ENCODE data around the gene SERPINA12.

Gene SERPINA12

GRCh38 chr14:94548131-94548998 is 39.1 kb upstream of the SERPINA12 start:
- no peak overlapping the region for H3K4me3 ChIP-seq (ENCODE audit: low read length)
- DNase-seq (ENCODE audit: low read depth) = no peak
- TF ChIP-seq CTCF (IDR thresholded peaks at IDR 0.05; ENCODE audit: insufficient read depth, low read depth, low read length, missing control alignments) = no peak

- DNase-seq (ENCODE audit: low read depth) = no peak
- no peak overlapping the region for H3K4me3 ChIP-seq (ENCODE audit: low read length)
- no peak for TF ChIP-seq CTCF (IDR thresholded peaks at IDR 0.05; ENCODE audit: insufficient read depth, low read depth, low read length, missing control alignments)
Observed at GRCh38 chr14:94547726-94548125, 38.5 kb upstream of the SERPINA12 start.

GRCh38 chr14:94547151-94547680 is 37.9 kb upstream of the SERPINA12 start:
- TF ChIP-seq CTCF (IDR thresholded peaks at IDR 0.05; ENCODE audit: insufficient read depth, low read depth, low read length, missing control alignments) = no peak
- no peak for DNase-seq (ENCODE audit: low read depth)
- no peak overlapping the region for H3K4me3 ChIP-seq (ENCODE audit: low read length)

DNA sequence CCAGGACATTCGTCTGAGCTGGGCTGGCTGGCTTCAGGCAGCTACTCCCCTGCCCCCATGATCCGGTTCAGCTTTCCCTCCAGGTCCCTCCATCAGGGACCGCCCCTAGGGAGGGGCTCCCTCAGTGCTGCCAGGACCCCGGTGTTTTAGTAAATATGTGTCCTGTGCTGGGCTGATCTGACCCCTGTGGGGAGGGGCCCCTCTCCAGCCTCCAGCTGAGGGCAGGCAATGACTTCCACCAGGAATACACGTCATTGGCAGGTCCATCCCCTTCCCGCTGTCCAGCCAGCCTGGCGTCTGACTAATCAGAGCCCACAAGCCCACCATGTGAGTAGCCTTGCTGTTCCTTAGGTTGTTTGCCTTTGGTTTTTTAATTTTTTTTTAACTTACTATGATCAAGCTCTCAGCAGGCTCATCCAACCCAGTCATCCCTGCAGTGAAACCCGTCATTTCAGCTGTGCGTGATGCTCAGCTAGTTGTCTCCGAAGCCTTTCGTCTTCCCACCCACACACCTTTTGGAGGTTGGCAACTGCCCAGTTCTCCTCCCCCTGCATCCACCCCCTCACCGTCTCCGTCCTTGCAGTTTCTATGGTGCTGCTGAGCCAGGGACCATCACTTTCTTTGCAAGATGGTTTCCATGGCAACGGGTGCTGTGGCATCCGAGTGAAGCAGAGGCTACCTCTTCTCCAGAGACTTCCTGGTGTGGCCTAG is 36.0 kb upstream of the SERPINA12 start:
- H3K4me3 ChIP-seq (ENCODE audit: low read length) = no peak overlapping the region
- TF ChIP-seq CTCF (IDR thresholded peaks at IDR 0.05; ENCODE audit: insufficient read depth, low read depth, low read length, missing control alignments) = no peak
- no peak for DNase-seq (ENCODE audit: low read depth)

GRCh38 chr14:94544726-94545125 is 35.5 kb upstream of the SERPINA12 start:
- no peak overlapping the region for H3K4me3 ChIP-seq (ENCODE audit: low read length)
- TF ChIP-seq CTCF (IDR thresholded peaks at IDR 0.05; ENCODE audit: insufficient read depth, low read depth, low read length, missing control alignments) = no peak
- no peak for DNase-seq (ENCODE audit: low read depth)

DNA sequence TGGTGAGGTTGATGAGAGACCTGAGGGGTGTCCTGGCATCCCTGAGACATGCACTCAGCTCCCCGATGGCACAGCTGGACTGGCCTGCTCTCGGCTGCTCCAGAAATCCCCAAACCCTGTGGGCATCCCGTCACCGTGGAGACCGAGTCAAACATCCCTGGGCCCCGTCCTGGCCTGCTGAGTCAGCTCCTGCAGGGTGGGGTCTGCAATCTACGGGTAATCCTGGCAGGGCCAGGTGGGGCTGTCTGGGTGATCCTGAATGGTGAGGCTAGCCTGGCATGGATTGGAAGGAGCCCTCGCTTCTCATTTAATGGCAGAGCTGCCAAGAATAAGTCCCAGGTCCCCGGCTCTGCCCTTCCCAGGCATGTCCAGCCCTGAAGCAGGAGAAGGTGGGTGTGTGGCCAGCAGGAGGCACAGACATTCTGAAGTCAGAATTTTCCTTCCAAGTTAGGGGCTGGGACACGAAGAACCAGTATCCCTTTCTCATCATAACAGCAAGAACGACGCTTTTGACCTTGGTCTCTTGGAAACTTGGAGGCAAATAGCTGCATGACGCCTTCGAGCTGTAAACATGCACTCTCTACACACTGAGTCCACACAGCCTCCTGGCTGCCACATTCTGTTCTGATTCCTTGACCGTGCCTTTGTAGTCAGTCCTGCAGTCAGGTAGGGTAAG is 34.3 kb upstream of the SERPINA12 start:
- DNase-seq (ENCODE audit: low read depth) = no peak
- no peak for TF ChIP-seq CTCF (IDR thresholded peaks at IDR 0.05; ENCODE audit: insufficient read depth, low read depth, low read length, missing control alignments)
- no peak overlapping the region for H3K4me3 ChIP-seq (ENCODE audit: low read length)
